DND-41 (cell line): Measurements from ENCODE around the gene ARMC3.

Experiments
- ATAC-seq: fragments of 200-7000 bp; cut with Tn5 transposase; 3 replicates; pipeline ENCODE4 v1.9.1; 2021; ENCODE audit warnings: low read depth; ENCODE audit not compliant: insufficient read depth
- DNase-seq: peaks from one replicate; pipeline ENCODE4 v3.0.0-alpha.2; 2020
- H2AFZ ChIP-seq: 2 replicates; pipeline ENCODE4 v1.6.0; 2012; ENCODE audit warnings: low read depth, low read length
- H3K27ac ChIP-seq: 2 replicates; pipeline ENCODE4 v1.5.1; 2012; ENCODE audit warnings: low read length, inconsistent platforms
- H3K27me3 ChIP-seq: fragments of 200-600 bp; sonication (generic); 2 replicates; pipeline ENCODE4 v1.6.0; 2012; ENCODE audit warnings: low read length, mild to moderate bottlenecking, inconsistent platforms; ENCODE audit not compliant: insufficient read depth, poor library complexity
- H3K36me3 ChIP-seq: 2 replicates; pipeline ENCODE4 v1.5.1; 2012; ENCODE audit warnings: low read length, inconsistent platforms; ENCODE audit not compliant: insufficient read depth
- H3K4me1 ChIP-seq: 2 replicates; pipeline ENCODE4 v1.5.1; 2012; ENCODE audit warnings: mild to moderate bottlenecking, low read length; ENCODE audit not compliant: insufficient read depth
- H3K4me2 ChIP-seq: 2 replicates; pipeline ENCODE4 v1.6.0; 2012; ENCODE audit warnings: mild to moderate bottlenecking, moderate library complexity, low read length, inconsistent platforms; ENCODE audit not compliant: insufficient read depth
- H3K4me3 ChIP-seq, 2 experiments: fragments of 200-600 bp in 1 of 2; shearing (Covaris generic) in 1 of 2; 2 replicates each; pipeline ENCODE4 v1.5.1; 2012 to 2016; ENCODE audit warnings: inconsistent platforms in 2 of 2, low read length in 2 of 2, mild to moderate bottlenecking in 2 of 2, low read depth in 1 of 2, moderate library complexity in 1 of 2
- H3K79me2 ChIP-seq: 2 replicates; pipeline ENCODE4 v1.6.0; 2012; ENCODE audit warnings: low read length, inconsistent platforms; ENCODE audit not compliant: insufficient read depth
- H3K9ac ChIP-seq: 2 replicates; pipeline ENCODE4 v1.6.0; 2012; ENCODE audit warnings: low read depth, mild to moderate bottlenecking, inconsistent platforms, low read length, moderate library complexity
- H3K9me3 ChIP-seq: 2 replicates; pipeline ENCODE4 v1.5.1; 2012; ENCODE audit warnings: low read length, moderate library complexity, mild to moderate bottlenecking, inconsistent platforms; ENCODE audit not compliant: insufficient read depth, severe bottlenecking
- H4K20me1 ChIP-seq: 2 replicates; pipeline ENCODE4 v1.6.0; 2012; ENCODE audit warnings: low read length; ENCODE audit not compliant: insufficient read depth
- EZH2 ChIP-seq: IDR thresholded peaks from 3 replicates; pipeline ENCODE4 v1.6.1; 2012; ENCODE audit warnings: borderline replicate concordance, low read depth, mild to moderate bottlenecking, moderate library complexity, low read length, inconsistent platforms; ENCODE audit not compliant: severe bottlenecking
- TF ChIP-seq, protein P1 (sequence below): IDR thresholded peaks from 2 replicates; pipeline ENCODE4 v1.5.1; 2012; ENCODE audit warnings: borderline replicate concordance, low read length, moderate library complexity, mild to moderate bottlenecking; ENCODE audit not compliant: poor library complexity, severe bottlenecking; ENCODE audit errors: extremely low read depth

Gene ARMC3

DNA sequence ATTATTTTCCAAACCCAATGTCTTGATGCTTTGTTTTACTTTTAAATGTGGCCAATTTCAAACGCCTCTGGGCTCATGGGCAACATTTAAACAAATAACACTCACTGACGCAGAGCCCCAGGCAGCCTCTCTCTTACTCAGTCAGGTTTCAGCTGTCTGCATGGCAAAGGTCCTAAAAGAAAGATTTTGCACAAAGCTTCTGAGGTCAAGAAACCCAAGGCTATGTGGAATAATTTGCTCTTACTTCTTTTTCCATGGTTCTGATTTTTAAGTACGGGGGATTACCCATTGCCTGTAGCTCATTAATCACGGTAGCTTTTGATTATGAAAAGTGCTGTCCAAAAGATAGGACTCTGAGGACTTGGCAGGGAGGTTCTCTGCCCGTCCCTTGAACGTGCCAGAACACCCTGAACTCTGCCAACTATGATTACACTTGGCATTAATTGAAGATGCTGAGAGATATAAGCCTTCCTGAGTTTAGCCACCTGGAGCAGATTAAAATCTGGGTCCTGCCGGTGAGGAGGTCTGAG is 153.4 kb downstream of the ARMC3 start:
- Histone ChIP-seq H2AFZ (no peak overlapping the region), H3K9ac (no peak overlapping the region), H4K20me1 (no peaks in the 10 kb centered on the region), H3K9me3 (no peaks in the 10 kb centered on the region), H3K79me2 (no peaks in the 10 kb centered on the region), H3K27ac (no peak overlapping the region), H3K36me3 (no peaks in the 10 kb centered on the region), H3K4me1 (no peaks in the 10 kb centered on the region), H3K4me3 (no peak overlapping the region), H3K4me2 (no peak overlapping the region), H3K27me3 (peaks cover 6% of the 10 kb centered on the region)
- ATAC-seq (no peak), DNase-seq (no peak)
- TF ChIP-seq, protein P1, sequence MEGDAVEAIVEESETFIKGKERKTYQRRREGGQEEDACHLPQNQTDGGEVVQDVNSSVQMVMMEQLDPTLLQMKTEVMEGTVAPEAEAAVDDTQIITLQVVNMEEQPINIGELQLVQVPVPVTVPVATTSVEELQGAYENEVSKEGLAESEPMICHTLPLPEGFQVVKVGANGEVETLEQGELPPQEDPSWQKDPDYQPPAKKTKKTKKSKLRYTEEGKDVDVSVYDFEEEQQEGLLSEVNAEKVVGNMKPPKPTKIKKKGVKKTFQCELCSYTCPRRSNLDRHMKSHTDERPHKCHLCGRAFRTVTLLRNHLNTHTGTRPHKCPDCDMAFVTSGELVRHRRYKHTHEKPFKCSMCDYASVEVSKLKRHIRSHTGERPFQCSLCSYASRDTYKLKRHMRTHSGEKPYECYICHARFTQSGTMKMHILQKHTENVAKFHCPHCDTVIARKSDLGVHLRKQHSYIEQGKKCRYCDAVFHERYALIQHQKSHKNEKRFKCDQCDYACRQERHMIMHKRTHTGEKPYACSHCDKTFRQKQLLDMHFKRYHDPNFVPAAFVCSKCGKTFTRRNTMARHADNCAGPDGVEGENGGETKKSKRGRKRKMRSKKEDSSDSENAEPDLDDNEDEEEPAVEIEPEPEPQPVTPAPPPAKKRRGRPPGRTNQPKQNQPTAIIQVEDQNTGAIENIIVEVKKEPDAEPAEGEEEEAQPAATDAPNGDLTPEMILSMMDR = no peak
- no peak for TF ChIP-seq EZH2

DNA sequence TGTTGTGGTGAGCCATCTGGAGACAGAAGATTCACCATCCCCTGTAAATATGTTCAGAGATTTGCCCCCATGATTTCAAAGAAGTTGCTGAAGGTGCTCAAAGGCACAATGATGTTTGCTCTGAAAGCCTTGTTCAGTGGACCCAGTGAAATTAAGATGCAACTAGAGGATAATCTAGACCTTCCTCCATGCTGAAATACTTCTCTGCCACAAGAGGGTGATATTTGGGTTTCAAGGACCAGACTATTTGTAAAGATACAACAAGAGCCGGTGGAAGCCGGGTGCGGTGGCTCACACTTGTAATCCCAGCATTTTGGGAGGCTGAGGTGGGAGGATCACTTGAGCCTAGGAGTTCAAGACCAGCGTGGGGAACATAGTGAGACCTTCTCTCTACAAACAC is 154.0 kb downstream of the ARMC3 start:
- Histone ChIP-seq H3K79me2 (no peaks in the 10 kb centered on the region), H3K4me2 (no peak overlapping the region), H4K20me1 (no peaks in the 10 kb centered on the region), H3K4me3 (no peak overlapping the region), H3K27ac (no peak overlapping the region), H3K36me3 (no peaks in the 10 kb centered on the region), H3K9ac (no peak overlapping the region), H3K27me3 (peaks cover 6% of the 10 kb centered on the region), H3K9me3 (no peaks in the 10 kb centered on the region), H2AFZ (no peak overlapping the region), H3K4me1 (no peaks in the 10 kb centered on the region)
- DNase-seq (no peak), ATAC-seq (no peak; the same call in 2 of the 3 replicates)
- no peak for TF ChIP-seq EZH2
- TF ChIP-seq, protein P1 = peak; percentile 43
